Rectal smooth muscle tissue (tissue), 1 donor: ENCODE data around the gene APOL6.

ENCODE experiments used
- H3K27ac ChIP-seq: one replicate; pipeline ENCODE4 v1.7.0; 2013; ENCODE audit warnings: low read depth, low read length, inconsistent platforms
- H3K27me3 ChIP-seq: one replicate; pipeline ENCODE4 v1.7.0; 2013; ENCODE audit warnings: low read length; ENCODE audit not compliant: control insufficient read depth, insufficient read depth
- H3K36me3 ChIP-seq: one replicate; pipeline ENCODE4 v1.7.0; 2013; ENCODE audit warnings: low read length; ENCODE audit not compliant: control insufficient read depth, insufficient read depth
- H3K4me1 ChIP-seq: one replicate; pipeline ENCODE4 v1.7.0; 2013; ENCODE audit warnings: low read length; ENCODE audit not compliant: control insufficient read depth, insufficient read depth
- H3K4me3 ChIP-seq: one replicate; pipeline ENCODE4 v1.7.0; 2013; ENCODE audit warnings: low read length
- H3K9ac ChIP-seq: one replicate; pipeline ENCODE4 v1.7.0; 2013; ENCODE audit warnings: low read length

APOL6 gene

DNA sequence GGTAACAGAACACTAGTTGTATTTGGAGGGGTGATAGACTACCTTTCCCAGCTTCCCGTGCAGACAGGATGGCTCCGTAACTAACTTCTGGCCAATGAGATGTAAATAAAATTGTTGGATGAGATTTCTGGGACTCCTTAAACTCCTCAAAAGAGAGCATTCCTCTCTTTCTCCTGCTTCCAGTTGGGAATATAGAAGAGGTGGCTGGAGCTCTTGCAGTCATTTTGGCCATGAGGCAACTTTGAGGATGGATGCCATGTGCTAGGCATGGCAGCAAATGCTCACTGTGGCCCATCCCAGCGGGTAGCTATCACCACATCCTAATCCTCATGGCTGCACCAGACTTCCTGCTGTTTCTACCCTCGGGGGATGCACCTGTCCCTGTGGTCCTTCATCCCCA is 38.5 kb upstream of the APOL6 start:
- H3K27ac ChIP-seq = no peak overlapping the region

DNA sequence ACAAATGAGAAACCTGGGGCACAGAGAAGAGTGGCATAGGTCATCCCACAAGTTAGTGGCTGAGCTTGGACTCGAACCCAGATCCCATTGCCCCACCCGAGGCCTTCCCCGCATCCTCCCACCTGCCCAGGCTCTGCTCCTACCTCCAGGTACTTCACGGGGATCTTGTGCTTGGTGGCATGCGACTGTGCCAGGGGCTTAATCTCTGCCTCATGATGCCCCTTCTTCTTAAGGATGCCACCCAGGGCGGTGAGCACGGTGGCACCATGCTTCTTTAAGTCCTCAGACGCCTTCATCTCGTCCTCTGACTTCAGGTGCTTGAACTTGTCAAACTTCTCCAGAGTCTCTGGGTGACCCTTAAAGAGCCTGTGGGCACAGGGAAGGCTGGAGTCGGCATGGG is 37.5 kb upstream of the APOL6 start:
- no peak overlapping the region for H3K9ac ChIP-seq
- no peak overlapping the region for H3K27ac ChIP-seq
- H3K36me3 ChIP-seq = no peaks in the 10 kb centered on the region
- H3K27me3 ChIP-seq = no peaks in the 10 kb centered on the region
- H3K4me1 ChIP-seq = peaks cover 11% of the 10 kb centered on the region
- H3K4me3 ChIP-seq = no peak overlapping the region

More for the DNA sequence above, 38.5 kb upstream of the APOL6 start:
- H3K4me3 ChIP-seq = no peak overlapping the region
- no peaks in the 10 kb centered on the region for H3K27me3 ChIP-seq
- no peak overlapping the region for H3K9ac ChIP-seq
- no peaks in the 10 kb centered on the region for H3K36me3 ChIP-seq
- H3K4me1 ChIP-seq = peaks cover 13% of the 10 kb centered on the region

DNA sequence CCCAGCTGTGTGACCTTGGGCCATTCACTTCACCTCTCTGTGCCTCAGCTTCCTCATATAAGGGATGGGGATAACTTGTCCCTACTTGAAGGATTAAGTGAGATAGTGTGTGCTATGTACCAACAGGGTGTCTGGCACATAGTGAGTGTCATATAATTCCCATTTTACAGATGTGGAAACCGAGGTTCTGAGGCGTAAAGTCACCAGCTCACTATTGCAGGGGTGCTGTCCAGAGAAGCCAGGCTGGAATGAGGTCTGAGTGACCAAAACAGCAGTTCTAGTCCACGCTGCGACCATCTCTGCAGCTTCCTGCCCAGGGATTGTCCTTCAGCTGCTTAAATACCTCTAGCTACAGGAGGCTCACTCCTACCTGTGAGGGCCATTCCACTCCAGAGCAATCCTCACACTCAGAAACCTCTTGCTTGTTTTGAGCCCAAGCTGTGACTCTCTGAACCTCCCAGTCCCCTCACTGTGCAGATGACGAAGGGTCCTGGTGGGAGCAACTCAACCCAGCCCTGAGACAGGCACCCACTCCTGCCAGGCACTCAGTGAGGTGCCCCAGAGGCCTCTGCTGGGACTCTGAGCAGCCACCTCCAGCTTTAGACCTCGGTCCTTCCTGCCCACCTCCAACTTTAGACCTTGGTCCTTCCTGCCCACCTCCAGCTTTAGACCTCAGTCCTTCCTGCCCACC is 36.9 kb upstream of the APOL6 start:
- Histone ChIP-seq H3K27me3 (no peaks in the 10 kb centered on the region), H3K4me3 (no peak overlapping the region), H3K9ac (no peak overlapping the region), H3K36me3 (no peaks in the 10 kb centered on the region), H3K4me1 (peaks cover 5% of the 10 kb centered on the region), H3K27ac (no peak overlapping the region)

DNA sequence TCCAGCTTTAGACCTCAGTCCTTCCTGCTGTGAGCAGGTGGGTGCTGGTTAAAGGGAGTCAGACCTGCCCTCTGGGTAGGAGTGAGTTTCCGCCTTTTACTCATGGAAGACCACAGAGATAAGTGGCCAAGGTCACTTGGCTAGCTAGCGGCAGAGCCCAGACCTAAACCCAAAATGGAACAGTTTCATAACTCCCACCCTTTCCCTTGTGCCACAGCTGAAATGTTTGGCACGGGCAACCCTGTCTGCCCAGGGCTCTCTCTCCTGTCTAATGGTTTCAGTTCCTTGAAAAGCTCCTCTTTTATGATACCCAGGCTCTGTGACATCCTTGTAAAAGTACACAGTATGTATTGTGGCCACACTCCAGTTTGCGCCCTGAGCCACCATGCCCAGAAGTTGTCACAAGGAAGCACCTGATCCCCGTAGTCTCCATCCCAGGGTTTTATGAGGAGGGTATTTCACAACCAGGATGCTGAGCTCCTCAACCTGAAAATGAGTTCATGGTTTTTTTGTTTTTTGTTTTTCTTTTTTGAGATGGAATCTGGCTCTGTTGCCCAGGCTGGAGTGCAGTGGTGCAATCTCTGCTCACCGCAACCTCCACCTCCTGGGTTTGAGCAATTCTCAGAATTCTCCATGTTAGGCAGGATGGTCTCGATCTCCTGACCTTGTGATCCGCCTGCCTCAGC is 36.2 kb upstream of the APOL6 start:
- Histone ChIP-seq H3K36me3 (no peaks in the 10 kb centered on the region), H3K4me3 (no peak overlapping the region), H3K27ac (no peak overlapping the region), H3K4me1 (no peaks in the 10 kb centered on the region), H3K9ac (no peak overlapping the region), H3K27me3 (no peaks in the 10 kb centered on the region)

DNA sequence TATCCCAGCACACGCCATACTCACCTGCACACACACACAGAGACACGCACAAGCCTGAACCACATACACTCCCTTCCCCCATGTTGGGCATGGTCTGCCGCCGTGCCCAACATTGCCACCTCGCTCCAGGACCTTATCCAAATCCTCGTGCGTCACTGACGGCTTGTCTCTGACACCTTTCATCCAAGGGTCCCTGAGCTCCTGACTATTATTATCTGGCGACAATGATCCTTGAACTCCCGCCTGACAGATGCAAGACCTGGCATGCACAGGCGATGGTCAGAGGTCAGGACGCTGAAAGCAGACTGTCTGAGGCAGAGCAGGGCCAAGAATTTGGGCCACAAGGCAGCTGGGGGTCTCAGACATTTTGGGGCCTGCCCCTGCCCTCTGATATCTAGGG is 35.3 kb upstream of the APOL6 start:
- H3K27ac ChIP-seq = no peak overlapping the region
- no peaks in the 10 kb centered on the region for H3K27me3 ChIP-seq
- H3K36me3 ChIP-seq = no peaks in the 10 kb centered on the region
- H3K4me3 ChIP-seq = no peak overlapping the region
- no peaks in the 10 kb centered on the region for H3K4me1 ChIP-seq
- H3K9ac ChIP-seq = no peak overlapping the region

DNA sequence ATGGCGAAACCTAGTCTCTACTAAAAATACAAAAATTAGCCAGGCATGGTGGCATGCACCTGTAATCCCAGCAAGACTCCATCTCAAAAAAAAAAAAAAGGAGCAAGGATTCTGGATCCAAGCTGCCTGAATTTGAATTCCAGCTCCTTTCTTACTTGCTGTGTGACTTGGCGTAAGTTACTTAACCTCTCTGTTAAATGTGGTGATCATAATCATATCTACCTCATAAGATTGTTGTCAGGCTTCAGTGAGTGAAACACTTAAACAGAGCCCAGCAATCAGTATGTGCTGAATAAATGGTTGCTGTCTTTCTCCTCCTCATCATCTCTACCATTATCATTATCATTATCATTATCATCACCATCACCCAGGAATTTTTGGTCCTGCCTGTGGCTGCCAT is 33.8 kb upstream of the APOL6 start:
- Histone ChIP-seq H3K27ac (no peak overlapping the region), H3K9ac (no peak overlapping the region), H3K4me3 (no peak overlapping the region), H3K4me1 (no peaks in the 10 kb centered on the region), H3K36me3 (no peaks in the 10 kb centered on the region), H3K27me3 (no peaks in the 10 kb centered on the region)

DNA sequence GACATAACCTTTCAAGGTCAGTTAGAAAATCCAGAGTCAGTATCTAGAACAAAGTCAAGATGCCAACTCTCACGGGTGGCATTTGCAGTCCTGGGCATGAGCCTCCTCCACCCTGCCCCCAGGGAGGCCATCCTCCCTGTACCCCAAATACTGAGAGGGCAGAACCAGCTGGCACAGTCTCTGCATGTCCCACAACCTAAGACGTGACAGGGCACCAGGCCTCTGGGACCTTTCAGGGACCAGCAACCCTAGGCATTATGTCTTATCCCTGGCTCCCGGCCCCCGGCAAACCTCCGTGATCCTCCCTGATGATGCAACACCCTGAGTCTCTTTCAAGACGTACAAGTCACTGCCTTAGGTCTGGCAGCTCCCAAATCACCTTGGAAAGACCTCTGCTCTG is 33.1 kb upstream of the APOL6 start:
- Histone ChIP-seq H3K9ac (no peak overlapping the region), H3K36me3 (no peaks in the 10 kb centered on the region), H3K27ac (no peak overlapping the region), H3K27me3 (no peaks in the 10 kb centered on the region), H3K4me1 (no peaks in the 10 kb centered on the region), H3K4me3 (no peak overlapping the region)

DNA sequence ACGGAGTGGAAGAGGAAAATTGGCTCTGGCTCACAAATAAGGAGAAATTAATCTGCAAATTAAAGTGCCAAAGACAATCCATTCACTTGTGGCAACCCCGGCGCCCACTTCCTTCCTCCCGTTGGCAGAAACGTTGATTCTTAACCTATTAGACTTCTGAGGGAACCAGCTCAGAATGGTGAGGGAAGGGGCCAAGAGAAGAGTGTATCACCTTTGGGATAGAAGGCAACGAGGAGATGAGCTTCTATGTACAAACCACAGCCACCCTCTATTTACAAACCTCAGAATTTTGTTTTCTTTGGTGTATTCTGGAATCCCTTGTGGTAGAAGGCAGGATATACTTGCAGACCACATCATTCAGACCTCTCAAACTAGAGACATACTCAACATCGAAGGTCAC is 32.2 kb upstream of the APOL6 start:
- Histone ChIP-seq H3K27ac (no peak overlapping the region), H3K36me3 (no peaks in the 10 kb centered on the region), H3K4me3 (no peak overlapping the region), H3K27me3 (no peaks in the 10 kb centered on the region), H3K4me1 (peaks cover 7% of the 10 kb centered on the region), H3K9ac (no peak overlapping the region)

DNA sequence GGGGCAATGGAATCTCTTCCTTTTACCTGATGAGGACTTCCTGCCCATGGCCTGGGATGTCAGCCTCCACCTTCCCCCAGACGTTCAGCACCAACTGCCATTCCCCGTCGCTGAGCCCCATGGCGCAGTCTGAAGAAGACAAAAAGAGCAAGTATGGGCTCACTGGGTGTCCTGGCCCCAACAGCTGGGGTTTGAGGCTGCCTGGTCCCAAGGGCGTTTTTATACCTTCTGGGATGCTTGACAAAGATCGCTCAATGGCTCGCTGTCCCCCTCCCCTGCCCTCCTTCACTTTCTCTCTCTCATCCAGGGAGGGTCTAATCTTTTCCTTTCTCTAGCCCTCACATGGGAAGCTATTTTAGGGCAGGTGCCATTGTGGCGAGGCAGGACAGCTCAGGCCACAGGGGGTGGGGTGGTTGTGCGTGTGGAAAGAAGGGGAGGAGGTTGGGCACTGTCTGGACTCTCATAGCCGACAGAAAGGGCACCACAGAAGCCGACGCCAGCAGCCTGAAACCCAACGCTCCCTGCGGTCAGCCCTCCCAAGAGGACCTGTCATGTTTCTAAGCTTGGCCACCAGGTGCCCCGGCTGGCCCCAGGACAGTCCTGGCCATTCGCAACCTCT is 31.0 kb upstream of the APOL6 start, which contains the start of gene MB:
Gene MB, minus strand, starts transcription at position 193 of the 619 bp plus-strand sequence. Its CDS starts 72 bp downstream, at position 121.
- Histone ChIP-seq H3K27ac (no peak within 1 kb of the TSS), H3K27me3 (no peaks in the 10 kb centered on the region), H3K4me3 (no peak within 1 kb of the TSS), H3K36me3 (no peaks in the 10 kb centered on the region), H3K4me1 (peaks cover 19% of the 10 kb centered on the region), H3K9ac (no peak within 1 kb of the TSS)

DNA sequence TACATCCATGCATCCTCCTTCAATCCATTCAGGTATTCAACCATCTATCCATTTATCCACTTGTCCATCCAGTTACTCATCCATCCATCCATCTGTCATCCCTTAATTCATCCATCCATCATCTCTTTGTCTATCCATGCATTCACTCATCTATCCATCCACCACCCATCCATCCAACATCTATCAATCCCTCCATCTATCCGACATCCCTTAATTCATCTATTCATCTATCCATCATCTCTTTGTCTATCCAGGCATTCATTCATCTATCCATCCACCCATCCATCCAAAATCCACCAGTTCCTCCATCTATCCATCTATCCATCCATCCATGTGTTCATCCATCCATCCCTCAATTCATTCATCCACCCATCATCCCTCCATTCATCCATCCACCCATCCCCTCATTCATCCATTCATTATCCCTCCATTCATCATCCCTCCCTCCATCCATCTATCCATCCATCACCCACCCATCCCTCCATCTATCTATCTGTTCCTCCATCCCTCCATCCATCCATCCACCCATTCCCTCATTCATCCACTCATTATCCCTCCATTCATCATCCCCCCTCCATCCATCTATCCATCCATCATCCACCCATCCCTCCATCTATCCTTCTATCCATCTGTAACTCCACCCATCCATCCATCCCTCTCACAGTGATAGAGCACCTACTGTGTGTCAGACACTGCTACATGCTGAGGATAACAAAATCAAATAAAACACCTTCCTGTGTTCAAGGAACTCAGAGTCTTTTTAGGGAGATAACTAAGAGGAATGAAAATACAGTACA is 29.6 kb upstream of the APOL6 start:
- no peak overlapping the region for H3K27ac ChIP-seq
- H3K9ac ChIP-seq = no peak overlapping the region
- H3K4me1 ChIP-seq = peaks cover 28% of the 10 kb centered on the region
- H3K27me3 ChIP-seq = no peaks in the 10 kb centered on the region
- no peak overlapping the region for H3K4me3 ChIP-seq
- no peaks in the 10 kb centered on the region for H3K36me3 ChIP-seq

DNA sequence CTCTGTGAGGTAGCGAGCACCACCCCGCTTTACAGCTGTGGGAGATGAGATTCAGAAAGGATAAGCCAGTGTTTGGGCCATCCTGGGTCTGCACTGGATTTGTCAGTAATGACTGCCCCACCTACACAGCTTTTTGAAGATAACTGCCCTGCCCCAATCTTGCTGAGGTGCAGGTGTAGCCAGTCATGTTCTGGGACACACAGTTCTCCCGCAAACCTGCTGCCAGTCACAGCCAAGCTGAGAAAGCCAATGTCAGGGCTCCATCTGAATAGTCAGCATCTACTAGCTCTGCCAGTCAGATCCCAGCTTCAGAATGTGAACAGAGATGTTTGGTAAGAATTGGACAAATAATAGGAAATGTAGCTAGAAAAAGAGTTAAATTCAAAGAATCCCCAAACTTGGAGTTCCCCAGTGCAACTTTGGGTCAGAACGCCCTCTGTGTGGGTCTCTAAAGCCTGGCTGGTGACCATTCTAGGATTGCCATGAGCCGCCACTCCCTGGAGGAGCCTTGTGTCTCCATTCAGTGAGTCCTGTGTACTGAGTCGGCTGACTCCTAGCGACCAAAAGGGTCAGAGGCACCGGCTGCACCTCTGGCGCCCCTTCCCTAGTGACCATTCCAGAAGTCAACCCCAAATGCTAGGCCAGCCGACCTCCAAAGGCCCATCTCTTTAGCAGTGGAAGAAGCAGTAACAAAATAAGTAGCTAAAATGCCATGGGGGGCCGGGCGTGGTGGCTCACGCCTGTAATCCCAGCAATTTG is 28.7 kb upstream of the APOL6 start:
- Histone ChIP-seq H3K4me3 (no peak overlapping the region), H3K27me3 (no peaks in the 10 kb centered on the region), H3K36me3 (no peaks in the 10 kb centered on the region), H3K9ac (no peak overlapping the region), H3K4me1 (peaks cover 28% of the 10 kb centered on the region), H3K27ac (no peak overlapping the region)
